ENCODE data around the gene GDA. TPM values are rescaled to one million over a fixed set of nuclear protein-coding genes. Genes with fewer than 3 reads are reported as not detected.

The GDA gene
- total and polyA plus RNA-seq, 2 of the 8 experiments (the other 6 are each of a cell fraction or from before 2014, with no cell fraction given) = 0.35 to 3.0 TPM

- TF ChIP-seq CHD7 (IDR thresholded peaks at IDR 0.05; ENCODE audit: insufficient replicate concordance, low read length) (no peak), JUND (IDR thresholded peaks at IDR 0.05; ENCODE audit: low read length) (no peak), TAF1 (IDR thresholded peaks at IDR 0.05; ENCODE audit: low read depth, low read length) (no peak), HDAC6 (IDR thresholded peaks at IDR 0.05; ENCODE audit: low read depth, low read length) (no peak), SAP30 (IDR thresholded peaks at IDR 0.05; ENCODE audit: insufficient read depth, insufficient replicate concordance, low read length) (no peak), GABPA (IDR thresholded peaks at IDR 0.05; ENCODE audit: borderline replicate concordance, insufficient read depth, low read length) (no peak), NRF1 (IDR thresholded peaks at IDR 0.05; ENCODE audit: low read depth, low read length) (no peak), RXRA (IDR thresholded peaks at IDR 0.05; ENCODE audit: insufficient read depth, low read depth, low read length) (no peak), RBBP5 (IDR thresholded peaks at IDR 0.05; ENCODE audit: borderline replicate concordance, low read depth, low read length) (no peak), TEAD4 (IDR thresholded peaks at IDR 0.05; ENCODE audit: low read depth, low read length) (no peak), RNF2 (IDR thresholded peaks at IDR 0.05; ENCODE audit: borderline replicate concordance, low read depth, low read length, missing control alignments, poor library complexity, severe bottlenecking) (no peak)
Measured at GRCh38 chr9:72155301-72155700, 6.1 kb downstream of the GDA start (continued).
